ENCODE data around the gene PHGDH.

- TF ChIP-seq CTCF (conservative IDR thresholded peaks at IDR 0.05; ENCODE audit: low read depth, low read length), result no peak
- no peak for TF ChIP-seq EZH2 (IDR thresholded peaks at IDR 0.05; ENCODE audit: borderline replicate concordance, low read depth, low read length, poor library complexity, severe bottlenecking)
Observed at GRCh38 chr1:119721896-119722295, 10.2 kb downstream of the PHGDH start.

Measured in A673 (cell line).